Measurements from ENCODE around the gene GMCL2. TPM values are rescaled to one million over a fixed set of nuclear protein-coding genes. Genes with fewer than 3 reads are reported as not detected.

The GMCL2 gene
- total RNA-seq, 1 donor from 2014 or later: not detected

DNA sequence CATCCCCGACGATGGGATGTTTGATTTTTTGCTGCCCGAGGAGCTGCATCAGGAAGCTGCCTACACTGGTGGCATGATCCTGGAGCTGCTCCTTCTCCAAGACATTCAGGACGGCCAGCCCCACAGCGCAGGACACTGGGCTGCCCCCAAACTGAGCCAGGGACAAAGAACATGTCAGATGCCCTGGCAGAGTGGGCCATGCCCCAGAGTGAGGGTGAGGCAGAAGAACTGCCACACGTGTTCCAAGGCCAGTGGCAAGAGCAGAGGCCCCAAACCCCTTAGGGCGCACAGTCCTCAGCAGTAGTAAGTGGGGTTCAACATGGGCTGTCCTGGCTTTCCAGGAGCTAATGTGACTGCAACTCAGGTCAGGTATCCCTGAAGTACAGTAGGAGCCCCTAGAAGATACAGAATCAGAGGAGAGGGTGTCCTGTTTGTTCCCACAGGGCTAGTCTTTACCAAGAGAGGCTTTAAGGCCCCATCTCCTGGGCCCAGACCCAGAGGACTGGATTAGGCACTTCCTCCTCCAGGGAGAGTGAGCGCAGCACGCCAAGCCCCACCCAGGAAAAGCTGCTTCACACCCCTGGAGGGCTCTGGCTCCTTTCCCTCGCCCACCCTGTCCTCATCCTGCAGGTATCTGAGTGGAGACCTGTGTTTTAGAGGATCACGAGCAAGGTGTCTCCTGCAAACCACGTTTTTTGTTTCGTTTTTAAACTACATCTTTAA lies 28.3 kb upstream of the GMCL2 start:
- Mint-ChIP-seq H3K4me1 (ENCODE audit: low read depth) (no peaks in the 10 kb centered on the region), H3K4me3 (ENCODE audit: low read depth) (no peak overlapping the region), H3K27me3 (no peaks in the 10 kb centered on the region), H3K9me3 (ENCODE audit: low read depth) (no peaks in the 10 kb centered on the region), H3K36me3 (ENCODE audit: insufficient read depth) (peaks cover 16% of the 10 kb centered on the region), H3K27ac (peak overlapping the region; percentile 52)
- DNase-seq (ENCODE audit: low spot score, unreplicated experiment): no peak
- TF ChIP-seq CTCF (IDR thresholded peaks at IDR 0.05; ENCODE audit: unreplicated experiment): no peak

DNA sequence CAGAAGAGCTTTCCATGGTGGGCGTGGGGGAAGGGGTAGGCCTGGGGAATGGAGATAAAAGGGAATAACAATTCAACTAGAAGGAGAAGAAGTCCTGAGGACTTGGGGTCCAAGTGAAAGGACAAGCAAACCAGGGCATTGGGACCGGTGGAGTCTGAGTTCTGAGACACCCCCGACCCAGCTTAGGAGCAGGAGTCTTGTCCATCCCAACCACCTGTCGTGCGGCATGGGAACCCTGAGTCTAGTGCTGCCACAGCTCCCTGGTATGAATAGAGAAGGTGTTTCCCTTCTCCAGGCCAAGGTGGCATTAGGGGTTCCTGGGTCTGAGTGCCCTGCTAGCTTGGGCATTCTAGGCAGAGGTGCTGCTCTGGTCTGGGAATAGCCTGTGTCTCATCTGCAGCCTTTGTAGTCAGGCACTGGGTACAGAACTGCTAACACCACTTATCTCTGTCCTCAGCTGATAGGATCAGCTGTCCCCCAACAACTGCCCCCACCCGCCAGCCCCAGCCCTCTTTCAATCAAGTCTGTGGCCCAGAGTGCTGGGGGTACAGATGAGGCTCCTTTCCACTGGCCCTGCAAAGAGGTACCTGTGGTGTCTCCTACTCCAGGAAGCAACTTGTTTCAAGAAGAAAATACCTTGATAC lies 27.1 kb upstream of the GMCL2 start:
- Mint-ChIP-seq H3K9me3 (ENCODE audit: low read depth) (no peaks in the 10 kb centered on the region), H3K4me3 (ENCODE audit: low read depth) (no peak overlapping the region), H3K27me3 (no peaks in the 10 kb centered on the region), H3K27ac (peak overlapping the region; percentile 62), H3K4me1 (ENCODE audit: low read depth) (no peaks in the 10 kb centered on the region), H3K36me3 (ENCODE audit: insufficient read depth) (peaks cover 22% of the 10 kb centered on the region)
- no peak for DNase-seq (ENCODE audit: low spot score, unreplicated experiment)
- TF ChIP-seq CTCF (IDR thresholded peaks at IDR 0.05; ENCODE audit: unreplicated experiment): no peak

DNA sequence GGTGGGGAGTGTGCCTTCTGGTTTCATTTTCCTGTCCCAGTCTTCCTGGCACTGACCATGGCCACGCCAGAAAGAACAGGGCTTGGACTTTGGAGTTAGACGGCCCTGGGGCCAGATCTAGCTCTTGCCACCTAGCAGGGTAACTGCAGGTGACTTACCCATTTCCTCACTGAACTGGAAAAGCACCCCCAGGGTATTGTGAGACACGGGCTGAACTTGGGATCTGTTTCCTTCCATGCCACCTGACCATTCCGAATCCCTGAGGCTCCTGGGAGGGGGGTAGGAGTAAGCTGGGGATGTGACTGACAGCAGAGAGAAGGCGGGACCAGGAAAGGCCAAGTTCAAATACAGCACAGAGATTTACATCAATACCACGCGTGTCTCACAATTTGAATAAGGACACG lies 26.6 kb upstream of the GMCL2 start:
- peak overlapping the region; percentile 57 for H3K27ac Mint-ChIP-seq
- no peak for TF ChIP-seq CTCF (IDR thresholded peaks at IDR 0.05; ENCODE audit: unreplicated experiment)
- DNase-seq (ENCODE audit: low spot score, unreplicated experiment): no peak
- peaks cover 25% of the 10 kb centered on the region for H3K36me3 Mint-ChIP-seq (ENCODE audit: insufficient read depth)
- H3K4me1 Mint-ChIP-seq (ENCODE audit: low read depth): no peaks in the 10 kb centered on the region
- no peaks in the 10 kb centered on the region for H3K9me3 Mint-ChIP-seq (ENCODE audit: low read depth)
- no peaks in the 10 kb centered on the region for H3K27me3 Mint-ChIP-seq
- H3K4me3 Mint-ChIP-seq (ENCODE audit: low read depth): no peak overlapping the region

DNA sequence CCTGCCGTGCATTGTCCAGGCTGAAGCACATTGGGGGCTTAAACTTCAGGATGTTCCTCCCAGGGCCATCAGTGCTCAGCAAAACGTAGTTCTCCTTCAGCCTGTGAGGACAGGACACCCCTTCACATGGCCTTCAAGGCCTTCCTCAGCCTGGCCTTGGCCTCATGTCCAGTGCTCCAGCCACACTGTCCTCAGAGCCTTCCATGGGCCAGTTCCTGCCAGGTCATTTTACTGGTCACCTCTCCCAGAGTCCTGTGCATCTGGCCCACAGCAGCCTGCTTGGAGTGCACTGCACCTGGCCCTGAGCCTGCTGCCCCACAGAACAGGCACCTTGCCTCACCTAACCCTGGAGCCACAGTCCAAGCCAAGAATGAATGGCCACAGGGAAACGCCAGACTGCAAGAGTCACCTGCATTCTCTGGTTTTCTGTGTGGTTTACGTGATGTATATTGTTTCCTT lies 25.9 kb upstream of the GMCL2 start:
- H3K36me3 Mint-ChIP-seq (ENCODE audit: insufficient read depth): peaks cover 25% of the 10 kb centered on the region
- no peak overlapping the region for H3K4me3 Mint-ChIP-seq (ENCODE audit: low read depth)

More for the DNA sequence above, 25.9 kb upstream of the GMCL2 start:
- Mint-ChIP-seq H3K9me3 (ENCODE audit: low read depth) (no peaks in the 10 kb centered on the region), H3K27me3 (no peaks in the 10 kb centered on the region), H3K27ac (peak overlapping the region; percentile 45), H3K4me1 (ENCODE audit: low read depth) (peaks cover under 1% of the 10 kb centered on the region)
- no peak for DNase-seq (ENCODE audit: low spot score, unreplicated experiment)
- no peak for TF ChIP-seq CTCF (IDR thresholded peaks at IDR 0.05; ENCODE audit: unreplicated experiment)
